A673 (cell line): ENCODE data around the gene EXOC4.

ENCODE experiments used
- EZH2 ChIP-seq: fragments of 200-600 bp; sonication (generic); IDR thresholded peaks from 2 replicates; pipeline ENCODE4 v1.6.1; 2017; ENCODE audit warnings: borderline replicate concordance, low read depth, mild to moderate bottlenecking, mixed read lengths, antibody characterized with exemption, low read length; ENCODE audit not compliant: poor library complexity, severe bottlenecking
- TF ChIP-seq, protein P1 (sequence below): fragments of 300-800, 200-600 bp; sonication (generic); conservative IDR thresholded peaks from 2 replicates; pipeline ENCODE4 v1.5.1; 2017; ENCODE audit warnings: low read depth, mild to moderate bottlenecking, antibody characterized with exemption, low read length, moderate library complexity, mixed read lengths

DNA sequence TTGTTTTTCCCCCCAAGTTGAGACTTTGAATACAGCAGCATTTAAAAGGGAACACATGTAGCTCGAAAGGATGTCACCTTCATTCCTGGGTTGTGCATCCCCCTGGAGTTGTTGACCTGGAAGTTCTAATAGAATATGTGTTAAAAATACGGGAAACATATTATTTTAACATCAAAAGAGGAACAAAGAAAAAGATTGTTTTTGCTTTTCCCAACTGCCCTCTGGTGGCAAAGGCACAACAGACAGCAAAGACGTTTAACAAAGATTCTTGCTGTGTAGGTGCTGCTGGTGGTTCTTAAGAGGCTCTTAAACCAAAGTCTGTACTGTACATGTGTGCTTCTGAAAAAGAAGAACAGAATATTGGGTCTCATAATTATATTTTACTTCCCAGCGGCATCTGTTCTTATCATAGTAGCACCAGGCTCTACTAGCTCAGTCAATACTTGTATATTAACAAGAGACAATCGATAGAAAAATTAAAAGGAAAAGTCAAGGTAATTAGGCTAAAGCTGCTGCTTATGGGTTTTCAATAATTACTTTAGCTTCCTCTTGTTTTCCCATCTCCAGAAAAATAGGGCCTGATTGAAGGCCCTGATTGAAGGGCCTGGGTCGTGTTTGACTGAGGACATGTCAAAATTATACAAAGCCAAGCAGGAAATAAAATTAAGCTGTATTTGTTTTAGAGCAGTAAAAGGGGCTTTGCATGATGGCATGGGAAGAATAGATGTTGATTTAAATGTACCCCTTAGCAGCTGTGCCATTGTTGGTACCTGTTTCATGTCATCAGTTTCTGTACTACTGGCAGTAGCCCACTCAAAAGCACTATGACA, 490.0 kb downstream of the EXOC4 start:
- TF ChIP-seq, protein P1, sequence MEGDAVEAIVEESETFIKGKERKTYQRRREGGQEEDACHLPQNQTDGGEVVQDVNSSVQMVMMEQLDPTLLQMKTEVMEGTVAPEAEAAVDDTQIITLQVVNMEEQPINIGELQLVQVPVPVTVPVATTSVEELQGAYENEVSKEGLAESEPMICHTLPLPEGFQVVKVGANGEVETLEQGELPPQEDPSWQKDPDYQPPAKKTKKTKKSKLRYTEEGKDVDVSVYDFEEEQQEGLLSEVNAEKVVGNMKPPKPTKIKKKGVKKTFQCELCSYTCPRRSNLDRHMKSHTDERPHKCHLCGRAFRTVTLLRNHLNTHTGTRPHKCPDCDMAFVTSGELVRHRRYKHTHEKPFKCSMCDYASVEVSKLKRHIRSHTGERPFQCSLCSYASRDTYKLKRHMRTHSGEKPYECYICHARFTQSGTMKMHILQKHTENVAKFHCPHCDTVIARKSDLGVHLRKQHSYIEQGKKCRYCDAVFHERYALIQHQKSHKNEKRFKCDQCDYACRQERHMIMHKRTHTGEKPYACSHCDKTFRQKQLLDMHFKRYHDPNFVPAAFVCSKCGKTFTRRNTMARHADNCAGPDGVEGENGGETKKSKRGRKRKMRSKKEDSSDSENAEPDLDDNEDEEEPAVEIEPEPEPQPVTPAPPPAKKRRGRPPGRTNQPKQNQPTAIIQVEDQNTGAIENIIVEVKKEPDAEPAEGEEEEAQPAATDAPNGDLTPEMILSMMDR: peak; percentile 63
- no peak for TF ChIP-seq EZH2
